Activated CD4-positive, alpha-beta T cell treated with anti-CD3 and anti-CD28 coated beads, Interleukin-2, amount 50 U/mL, for 4 hours (primary cell): Measurements from ENCODE around the gene FOXQ1.
"Not testable (repeated sequence)": the region's sequence is repeated elsewhere in the genome, so short reads cannot be mapped to it uniquely, and the experiment has no call there.

Experiments used
- DNase-seq, 2 experiments: peaks; one replicate each; pipeline ENCODE4 v3.0.0-alpha.2; 2020

Gene FOXQ1

GRCh38 chr6:1295420-1295819, 16.5 kb upstream of the FOXQ1 start:
- no peak for DNase-seq

GRCh38 chr6:1296079-1296478, 15.8 kb upstream of the FOXQ1 start:
- no peak for DNase-seq

- DNase-seq: no peak
Measured at GRCh38 chr6:1296542-1296941, 15.4 kb upstream of the FOXQ1 start.

- DNase-seq: no peak
Measured at GRCh38 chr6:1297746-1298145, 14.2 kb upstream of the FOXQ1 start.

- DNase-seq: no peak
Measured at GRCh38 chr6:1298768-1299167, 13.1 kb upstream of the FOXQ1 start.

- no peak for DNase-seq
Measured at GRCh38 chr6:1306133-1306532, 5.8 kb upstream of the FOXQ1 start.

GRCh38 chr6:1309366-1309765, 2.5 kb upstream of the FOXQ1 start:
- no peak for DNase-seq

- no peak for DNase-seq
Measured at GRCh38 chr6:1310628-1311399, 1.1 kb upstream of the FOXQ1 start.

- DNase-seq: no peak
Measured at GRCh38 chr6:1312203-1312472, 240 bp downstream of the FOXQ1 start.

GRCh38 chr6:1312473-1313367, 822 bp downstream of the FOXQ1 start:
- no peak for DNase-seq

- DNase-seq: no peak
Measured at GRCh38 chr6:1313384-1313766, 1.5 kb downstream of the FOXQ1 start.

GRCh38 chr6:1313767-1314503, 2.0 kb downstream of the FOXQ1 start:
- no peak for DNase-seq

GRCh38 chr6:1314617-1315016, 2.7 kb downstream of the FOXQ1 start:
- no peak for DNase-seq

- no peak for DNase-seq
Measured at GRCh38 chr6:1315201-1315559, 3.3 kb downstream of the FOXQ1 start.

- no peak for DNase-seq
Measured at GRCh38 chr6:1315560-1316386, 3.9 kb downstream of the FOXQ1 start.

GRCh38 chr6:1316489-1316971, 4.6 kb downstream of the FOXQ1 start:
- no peak for DNase-seq

GRCh38 chr6:1317302-1317815, 5.5 kb downstream of the FOXQ1 start:
- no peak for DNase-seq

GRCh38 chr6:1318036-1318435, 6.1 kb downstream of the FOXQ1 start:
- no peak for DNase-seq

GRCh38 chr6:1318584-1318983, 6.7 kb downstream of the FOXQ1 start:
- DNase-seq: not testable (repeated sequence)

- no peak for DNase-seq
Measured at GRCh38 chr6:1321738-1322137, 9.8 kb downstream of the FOXQ1 start.

- DNase-seq: no peak
Measured at GRCh38 chr6:1322156-1322555, 10.3 kb downstream of the FOXQ1 start.

GRCh38 chr6:1322696-1323219, 10.9 kb downstream of the FOXQ1 start:
- DNase-seq: no peak
